ENCODE measurements around the gene SLC39A1. TPM values are rescaled to one million over a fixed set of nuclear protein-coding genes. Genes with fewer than 3 reads are reported as not detected.

Gene SLC39A1
- total RNA-seq, 1 experiment from 2014 or later = 124 TPM

DNA sequence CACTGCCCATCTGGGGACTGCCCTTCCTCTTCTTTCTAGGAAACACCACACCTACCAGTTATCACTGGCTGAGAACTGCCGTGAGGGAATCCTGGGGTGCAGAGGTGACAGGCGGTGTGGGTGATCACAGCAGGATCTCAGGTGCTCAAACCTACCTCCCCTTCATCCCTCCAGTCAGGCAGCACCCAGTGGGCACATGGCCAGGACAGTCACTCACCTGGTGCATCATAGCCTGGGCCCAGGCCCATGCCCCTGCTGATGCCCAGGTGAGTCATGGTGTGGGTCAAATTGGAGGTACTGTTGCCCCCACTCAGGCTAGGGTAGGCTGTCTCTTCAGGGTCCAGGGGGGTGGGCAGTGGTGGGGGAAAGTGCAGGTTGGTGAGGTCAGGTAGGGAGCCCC is 11.5 kb downstream of the SLC39A1 start:
- intact Hi-C loops (cut with micrococcal nuclease) = no loop called here
- CTCF ChIA-PET = no interaction called here
- DNase-seq (ENCODE audit: unreplicated experiment) = peak; percentile 47

GRCh38 chr1:153951183-153951582 is 12.2 kb downstream of the SLC39A1 start:
- Mint-ChIP-seq H3K9me3 (ENCODE audit: unreplicated experiment) (no peaks in the 10 kb centered on the region), H3K27me3 (ENCODE audit: insufficient read depth, unreplicated experiment) (no peaks in the 10 kb centered on the region), H3K4me3 (ENCODE audit: unreplicated experiment) (no peak overlapping the region), H3K4me1 (ENCODE audit: insufficient read depth, unreplicated experiment) (peaks cover 16% of the 10 kb centered on the region), H3K27ac (ENCODE audit: low read depth, unreplicated experiment) (no peak overlapping the region), H3K36me3 (ENCODE audit: insufficient read depth, unreplicated experiment) (peaks cover 52% of the 10 kb centered on the region)
- no peak for DNase-seq (ENCODE audit: unreplicated experiment)
- BruUV-seq (replicated peaks) = no TSS peak
- TF ChIP-seq, protein P1, sequence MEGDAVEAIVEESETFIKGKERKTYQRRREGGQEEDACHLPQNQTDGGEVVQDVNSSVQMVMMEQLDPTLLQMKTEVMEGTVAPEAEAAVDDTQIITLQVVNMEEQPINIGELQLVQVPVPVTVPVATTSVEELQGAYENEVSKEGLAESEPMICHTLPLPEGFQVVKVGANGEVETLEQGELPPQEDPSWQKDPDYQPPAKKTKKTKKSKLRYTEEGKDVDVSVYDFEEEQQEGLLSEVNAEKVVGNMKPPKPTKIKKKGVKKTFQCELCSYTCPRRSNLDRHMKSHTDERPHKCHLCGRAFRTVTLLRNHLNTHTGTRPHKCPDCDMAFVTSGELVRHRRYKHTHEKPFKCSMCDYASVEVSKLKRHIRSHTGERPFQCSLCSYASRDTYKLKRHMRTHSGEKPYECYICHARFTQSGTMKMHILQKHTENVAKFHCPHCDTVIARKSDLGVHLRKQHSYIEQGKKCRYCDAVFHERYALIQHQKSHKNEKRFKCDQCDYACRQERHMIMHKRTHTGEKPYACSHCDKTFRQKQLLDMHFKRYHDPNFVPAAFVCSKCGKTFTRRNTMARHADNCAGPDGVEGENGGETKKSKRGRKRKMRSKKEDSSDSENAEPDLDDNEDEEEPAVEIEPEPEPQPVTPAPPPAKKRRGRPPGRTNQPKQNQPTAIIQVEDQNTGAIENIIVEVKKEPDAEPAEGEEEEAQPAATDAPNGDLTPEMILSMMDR (IDR thresholded peaks at IDR 0.05; ENCODE audit: unreplicated experiment) = no peak
- POLR2A ChIA-PET = interaction anchor here (16.7 kb wide), 1 partner anchor 11 kb away, joined by 430 read pairs; the partner anchor contains the start of genes CREB3L4, CRTC2 and SLC39A1
- CTCF ChIA-PET = interaction anchor here (1.1 kb wide), 1 partner anchor 17 kb away, joined by 3 read pairs; the partner anchor contains the start of gene CREB3L4
- intact Hi-C loops (cut with micrococcal nuclease) = no loop called here

More for the DNA sequence above, 11.5 kb downstream of the SLC39A1 start:
- no peak overlapping the region for H3K4me3 Mint-ChIP-seq (ENCODE audit: unreplicated experiment)
- H3K4me1 Mint-ChIP-seq (ENCODE audit: insufficient read depth, unreplicated experiment) = peaks cover 19% of the 10 kb centered on the region
- peaks cover 52% of the 10 kb centered on the region for H3K36me3 Mint-ChIP-seq (ENCODE audit: insufficient read depth, unreplicated experiment)
- POLR2A ChIA-PET = interaction anchor here (16.7 kb wide), 1 partner anchor 10 kb away, joined by 430 read pairs; the partner anchor contains the start of genes CREB3L4, CRTC2 and SLC39A1
- H3K27me3 Mint-ChIP-seq (ENCODE audit: insufficient read depth, unreplicated experiment) = no peaks in the 10 kb centered on the region
- TF ChIP-seq, protein P1 (IDR thresholded peaks at IDR 0.05; ENCODE audit: unreplicated experiment) = no peak
- H3K27ac Mint-ChIP-seq (ENCODE audit: low read depth, unreplicated experiment) = no peak overlapping the region
- BruUV-seq (replicated peaks) = no TSS peak
- no peaks in the 10 kb centered on the region for H3K9me3 Mint-ChIP-seq (ENCODE audit: unreplicated experiment)

DNA sequence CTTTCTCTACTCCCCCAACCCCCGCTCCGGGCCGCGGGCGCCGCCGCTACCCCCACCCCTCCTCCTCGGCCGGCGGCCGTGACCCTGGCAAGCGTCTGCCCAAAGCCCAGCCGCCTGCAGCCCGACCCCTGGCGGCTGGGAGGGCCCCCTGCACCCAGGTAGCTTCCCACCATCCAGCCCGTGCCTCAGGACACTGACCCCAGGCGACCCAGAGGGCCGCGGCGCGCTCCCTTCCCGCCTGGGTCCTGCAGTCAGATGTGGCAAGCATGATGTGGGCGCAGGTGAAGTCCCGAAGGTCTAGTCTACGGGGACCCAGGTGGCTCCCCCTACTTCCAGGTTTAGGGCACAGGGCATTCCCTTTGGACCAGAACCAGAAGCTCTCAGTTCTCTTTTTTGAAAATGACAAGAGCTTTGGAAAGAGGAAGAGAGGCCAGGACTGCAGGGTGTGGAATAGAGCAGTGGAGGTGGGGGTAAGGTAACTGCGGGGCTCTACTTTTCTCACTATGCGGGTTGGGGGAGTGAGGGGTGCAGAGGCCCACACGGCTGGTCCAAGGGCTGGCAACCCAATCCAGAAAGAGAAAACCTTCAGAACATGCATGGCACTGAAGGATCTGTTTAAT is 16.6 kb downstream of the SLC39A1 start, which contains the start of gene DENND4B:
Gene DENND4B, minus strand, starts transcription at position 97 of the 620 bp plus-strand sequence. CDS start 2,344 bp downstream, outside the sequence.
- H3K27ac Mint-ChIP-seq (ENCODE audit: low read depth, unreplicated experiment) = peak within 1 kb of the TSS; percentile 88
- H3K9me3 Mint-ChIP-seq (ENCODE audit: unreplicated experiment) = no peaks in the 10 kb centered on the region
- peaks cover 44% of the 10 kb centered on the region for H3K36me3 Mint-ChIP-seq (ENCODE audit: insufficient read depth, unreplicated experiment)
- CTCF ChIA-PET = interaction anchor here (0.6 to 5.6 kb wide), 39 partner anchors 12 to 380 kb away, joined by 3 to 60 read pairs (median 5); partner anchors contain the start of genes CREB3L4, CRTC2, GATAD2B and JTB
- intact Hi-C loops (cut with micrococcal nuclease) = loop anchor here (1.0 to 5.0 kb wide), 4 partner anchors 23 to 149 kb away; partner anchors contain the start of gene RAB13
- no peaks in the 10 kb centered on the region for H3K27me3 Mint-ChIP-seq (ENCODE audit: insufficient read depth, unreplicated experiment)
- peak within 1 kb of the TSS; percentile 90 for H3K4me3 Mint-ChIP-seq (ENCODE audit: unreplicated experiment)
- peaks cover 21% of the 10 kb centered on the region for H3K4me1 Mint-ChIP-seq (ENCODE audit: insufficient read depth, unreplicated experiment)
- POLR2A ChIA-PET = interaction anchor here (0.5 to 16.7 kb wide), 22 partner anchors 11 to 275 kb away, joined by 3 to 430 read pairs (median 6); partner anchors contain the start of genes CREB3L4, CRTC2, GATAD2B and INTS3
- DNase-seq (ENCODE audit: unreplicated experiment) = peak; percentile 88
- BruUV-seq (replicated peaks) = no TSS peak
- TF ChIP-seq, protein P1 (IDR thresholded peaks at IDR 0.05; ENCODE audit: unreplicated experiment) = peak; percentile 98
